ENCODE results near the gene CACNA2D1.

Gene CACNA2D1

DNA sequence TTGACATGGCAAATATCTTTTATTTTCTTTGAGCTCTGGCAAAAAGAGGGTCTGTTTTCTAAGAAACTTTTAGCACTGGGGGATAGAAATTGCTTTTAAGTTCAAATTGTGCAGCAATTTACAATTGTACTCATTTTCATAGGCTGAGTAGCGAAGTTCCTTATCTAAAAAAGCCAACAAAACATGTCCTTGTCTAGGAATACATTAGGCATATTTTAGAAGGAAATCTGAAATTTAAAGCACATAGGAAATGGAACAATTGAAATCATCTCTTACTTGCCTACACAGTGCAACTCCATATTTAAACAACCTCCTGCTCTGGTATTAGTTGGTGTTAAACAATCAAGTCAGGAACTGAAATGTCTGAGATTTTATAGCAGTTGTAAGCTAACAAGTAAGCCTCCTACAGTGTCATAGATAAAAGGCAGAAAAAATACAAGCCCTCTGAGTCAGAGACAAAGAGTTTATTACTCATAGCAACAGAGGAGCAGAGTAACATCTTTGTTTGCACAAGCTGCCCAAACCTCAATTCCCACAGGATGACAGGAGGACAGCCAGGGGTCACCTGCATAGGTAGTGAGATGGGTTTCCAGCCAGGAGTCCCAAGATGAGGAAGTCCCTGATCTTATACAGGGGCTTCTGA lies 393.6 kb downstream of the CACNA2D1 start:
- Histone ChIP-seq H3K4me1 (ENCODE audit: control insufficient read depth, insufficient read depth, low read length) (no peaks in the 10 kb centered on the region; the same call in 1 of the 2 replicates), H3K9me3 (ENCODE audit: control insufficient read depth, insufficient read depth, low read depth, low read length) (no peaks in the 10 kb centered on the region), H3K27me3 (ENCODE audit: control insufficient read depth, insufficient read depth, low read length) (no peaks in the 10 kb centered on the region), H3K4me3 (ENCODE audit: low read depth, low read length) (no peak overlapping the region), H3K27ac (ENCODE audit: low read depth, low read length) (no peak overlapping the region), H3K36me3 (ENCODE audit: control insufficient read depth, insufficient read depth, low read length) (no peaks in the 10 kb centered on the region), H3K9ac (ENCODE audit: low read length) (no peak overlapping the region)

DNA sequence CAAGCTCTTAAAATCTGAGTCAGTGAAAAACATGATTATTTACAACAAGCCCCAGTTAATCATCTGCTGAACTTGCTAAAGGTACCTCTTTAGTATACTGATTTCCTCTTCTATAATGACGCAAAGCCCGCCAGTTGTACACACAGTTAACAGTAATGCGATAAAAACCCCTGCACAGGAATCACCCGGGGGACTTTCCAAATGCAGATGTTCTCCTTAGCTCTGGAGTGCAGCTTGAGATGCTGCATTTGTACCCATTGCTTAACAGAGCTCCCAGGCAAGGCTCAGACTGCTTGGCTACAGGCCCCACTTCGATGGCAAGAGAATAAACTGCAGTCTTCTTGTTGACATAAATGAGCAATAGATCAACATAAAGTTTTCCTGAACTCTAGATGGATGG lies 394.1 kb downstream of the CACNA2D1 start:
- Histone ChIP-seq H3K27ac (ENCODE audit: low read depth, low read length) (no peak overlapping the region), H3K4me3 (ENCODE audit: low read depth, low read length) (no peak overlapping the region), H3K27me3 (ENCODE audit: control insufficient read depth, insufficient read depth, low read length) (no peaks in the 10 kb centered on the region), H3K9ac (ENCODE audit: low read length) (no peak overlapping the region), H3K4me1 (ENCODE audit: control insufficient read depth, insufficient read depth, low read length) (no peaks in the 10 kb centered on the region; the same call in 1 of the 2 replicates), H3K36me3 (ENCODE audit: control insufficient read depth, insufficient read depth, low read length) (no peaks in the 10 kb centered on the region), H3K9me3 (ENCODE audit: control insufficient read depth, insufficient read depth, low read depth, low read length) (no peaks in the 10 kb centered on the region)

DNA sequence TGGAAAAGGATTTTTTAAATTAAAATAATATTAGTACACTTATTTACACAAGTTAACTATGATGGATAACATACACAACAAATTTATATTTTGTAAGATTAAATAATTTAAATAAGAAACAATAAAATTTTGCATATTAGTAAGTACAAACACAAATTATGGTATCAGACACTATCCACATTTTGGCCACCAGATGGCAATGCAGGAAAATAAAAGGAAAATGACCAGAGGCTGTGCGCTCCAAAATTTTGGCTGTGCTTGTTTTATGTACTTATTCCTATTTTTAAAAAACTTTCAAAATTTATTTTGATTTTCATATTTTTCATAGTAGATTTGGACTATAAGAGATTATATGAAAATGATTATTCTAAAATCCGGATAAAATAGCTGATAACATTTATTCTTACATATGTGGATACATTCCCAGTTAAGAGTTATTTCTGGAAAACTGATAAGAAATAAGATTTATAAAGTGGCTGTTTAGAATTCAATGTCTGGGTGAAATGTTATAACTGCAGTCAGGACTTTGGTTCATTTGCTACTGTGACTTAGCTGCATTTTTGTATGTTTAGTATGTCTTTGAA lies 399.0 kb downstream of the CACNA2D1 start:
- Histone ChIP-seq H3K4me1 (ENCODE audit: control insufficient read depth, insufficient read depth, low read length) (peaks cover 6% of the 10 kb centered on the region; the same call in 1 of the 2 replicates), H3K9me3 (ENCODE audit: control insufficient read depth, insufficient read depth, low read depth, low read length) (no peaks in the 10 kb centered on the region), H3K27me3 (ENCODE audit: control insufficient read depth, insufficient read depth, low read length) (no peaks in the 10 kb centered on the region), H3K27ac (ENCODE audit: low read depth, low read length) (no peak overlapping the region), H3K4me3 (ENCODE audit: low read depth, low read length) (no peak overlapping the region), H3K9ac (ENCODE audit: low read length) (no peak overlapping the region), H3K36me3 (ENCODE audit: control insufficient read depth, insufficient read depth, low read length) (no peaks in the 10 kb centered on the region)

DNA sequence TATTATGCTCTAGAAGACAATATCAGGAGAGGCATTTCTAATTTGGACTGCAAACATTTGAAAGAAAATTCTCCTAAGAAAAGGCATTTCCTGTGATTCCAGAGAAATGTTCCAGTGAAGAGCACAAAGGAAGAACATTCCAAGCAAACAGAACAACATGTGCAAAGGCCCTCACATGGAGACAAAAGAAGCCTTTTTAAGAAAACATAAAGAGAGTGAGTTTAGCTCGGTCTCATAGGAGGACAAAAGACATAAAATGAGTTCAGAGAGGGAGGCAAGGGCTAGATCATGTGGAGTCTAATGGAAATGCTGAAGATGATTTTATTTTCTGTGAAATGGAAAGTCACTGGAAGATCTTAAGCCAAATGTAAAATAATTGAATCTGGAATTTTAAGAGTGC lies 404.0 kb downstream of the CACNA2D1 start:
- H3K36me3 ChIP-seq (ENCODE audit: control insufficient read depth, insufficient read depth, low read length) = no peaks in the 10 kb centered on the region
- H3K9me3 ChIP-seq (ENCODE audit: control insufficient read depth, insufficient read depth, low read depth, low read length) = no peaks in the 10 kb centered on the region
- H3K4me3 ChIP-seq (ENCODE audit: low read depth, low read length) = no peak overlapping the region
- H3K4me1 ChIP-seq (ENCODE audit: control insufficient read depth, insufficient read depth, low read length) = 0 out of 2 replicates have a peak, but pooled peaks cover 6% of the 10 kb centered on the region
- H3K27ac ChIP-seq (ENCODE audit: low read depth, low read length) = no peak overlapping the region
- no peak overlapping the region for H3K9ac ChIP-seq (ENCODE audit: low read length)
- H3K27me3 ChIP-seq (ENCODE audit: control insufficient read depth, insufficient read depth, low read length) = no peaks in the 10 kb centered on the region

- Histone ChIP-seq H3K9me3 (ENCODE audit: control insufficient read depth, insufficient read depth, low read depth, low read length) (no peaks in the 10 kb centered on the region), H3K36me3 (ENCODE audit: control insufficient read depth, insufficient read depth, low read length) (no peaks in the 10 kb centered on the region), H3K27me3 (ENCODE audit: control insufficient read depth, insufficient read depth, low read length) (no peaks in the 10 kb centered on the region), H3K4me3 (ENCODE audit: low read depth, low read length) (no peak overlapping the region), H3K27ac (ENCODE audit: low read depth, low read length) (no peak overlapping the region), H3K4me1 (ENCODE audit: control insufficient read depth, insufficient read depth, low read length) (0 out of 2 replicates have a peak, but pooled peaks cover 4% of the 10 kb centered on the region), H3K9ac (ENCODE audit: low read length) (no peak overlapping the region)
Measured at GRCh38 chr7:82036146-82036886, 407.3 kb downstream of the CACNA2D1 start.

GRCh38 chr7:82035456-82035855 lies 408.1 kb downstream of the CACNA2D1 start:
- Histone ChIP-seq H3K9me3 (ENCODE audit: control insufficient read depth, insufficient read depth, low read depth, low read length) (no peaks in the 10 kb centered on the region), H3K4me1 (ENCODE audit: control insufficient read depth, insufficient read depth, low read length) (no peaks in the 10 kb centered on the region), H3K27me3 (ENCODE audit: control insufficient read depth, insufficient read depth, low read length) (no peaks in the 10 kb centered on the region), H3K9ac (ENCODE audit: low read length) (no peak overlapping the region), H3K27ac (ENCODE audit: low read depth, low read length) (no peak overlapping the region), H3K36me3 (ENCODE audit: control insufficient read depth, insufficient read depth, low read length) (no peaks in the 10 kb centered on the region), H3K4me3 (ENCODE audit: low read depth, low read length) (no peak overlapping the region)

- H3K27ac ChIP-seq (ENCODE audit: low read depth, low read length) = no peak overlapping the region
- no peaks in the 10 kb centered on the region for H3K36me3 ChIP-seq (ENCODE audit: control insufficient read depth, insufficient read depth, low read length)
- no peaks in the 10 kb centered on the region for H3K27me3 ChIP-seq (ENCODE audit: control insufficient read depth, insufficient read depth, low read length)
- H3K9ac ChIP-seq (ENCODE audit: low read length) = no peak overlapping the region
- H3K4me1 ChIP-seq (ENCODE audit: control insufficient read depth, insufficient read depth, low read length) = no peaks in the 10 kb centered on the region
- no peaks in the 10 kb centered on the region for H3K9me3 ChIP-seq (ENCODE audit: control insufficient read depth, insufficient read depth, low read depth, low read length)
- H3K4me3 ChIP-seq (ENCODE audit: low read depth, low read length) = no peak overlapping the region
Measured at GRCh38 chr7:82032901-82033300, 410.7 kb downstream of the CACNA2D1 start.

GRCh38 chr7:82029236-82029913 lies 414.2 kb downstream of the CACNA2D1 start:
- no peak overlapping the region for H3K9ac ChIP-seq (ENCODE audit: low read length)
- no peaks in the 10 kb centered on the region for H3K9me3 ChIP-seq (ENCODE audit: control insufficient read depth, insufficient read depth, low read depth, low read length)
- no peaks in the 10 kb centered on the region for H3K4me1 ChIP-seq (ENCODE audit: control insufficient read depth, insufficient read depth, low read length)
- H3K27ac ChIP-seq (ENCODE audit: low read depth, low read length) = no peak overlapping the region
- H3K4me3 ChIP-seq (ENCODE audit: low read depth, low read length) = no peak overlapping the region
- no peaks in the 10 kb centered on the region for H3K36me3 ChIP-seq (ENCODE audit: control insufficient read depth, insufficient read depth, low read length)
- H3K27me3 ChIP-seq (ENCODE audit: control insufficient read depth, insufficient read depth, low read length) = no peaks in the 10 kb centered on the region

DNA sequence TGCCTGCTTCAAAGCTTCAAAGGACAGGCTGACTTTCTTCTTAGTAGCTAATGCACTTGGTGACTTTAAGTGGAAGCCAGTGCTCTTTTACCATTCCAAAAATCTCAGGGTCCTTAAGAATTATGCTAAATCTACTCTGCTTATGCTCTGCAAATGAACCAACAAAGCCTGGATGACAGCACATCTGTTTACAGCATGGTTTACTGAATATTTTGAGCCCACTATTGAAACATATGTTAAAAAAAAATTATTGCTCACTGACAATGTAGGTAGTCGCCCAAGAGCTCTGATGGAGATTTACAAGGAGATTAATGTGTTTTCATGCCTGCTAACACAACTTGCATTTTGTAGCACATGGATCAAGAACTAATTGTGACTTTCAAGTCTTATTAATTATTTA lies 415.5 kb downstream of the CACNA2D1 start:
- Histone ChIP-seq H3K27ac (ENCODE audit: low read depth, low read length) (no peak overlapping the region), H3K9ac (ENCODE audit: low read length) (no peak overlapping the region), H3K36me3 (ENCODE audit: control insufficient read depth, insufficient read depth, low read length) (no peaks in the 10 kb centered on the region), H3K9me3 (ENCODE audit: control insufficient read depth, insufficient read depth, low read depth, low read length) (no peaks in the 10 kb centered on the region), H3K4me1 (ENCODE audit: control insufficient read depth, insufficient read depth, low read length) (no peaks in the 10 kb centered on the region), H3K4me3 (ENCODE audit: low read depth, low read length) (no peak overlapping the region), H3K27me3 (ENCODE audit: control insufficient read depth, insufficient read depth, low read length) (no peaks in the 10 kb centered on the region)

GRCh38 chr7:82021713-82022112 lies 421.9 kb downstream of the CACNA2D1 start:
- Histone ChIP-seq H3K4me1 (ENCODE audit: control insufficient read depth, insufficient read depth, low read length) (no peaks in the 10 kb centered on the region), H3K4me3 (ENCODE audit: low read depth, low read length) (no peak overlapping the region), H3K36me3 (ENCODE audit: control insufficient read depth, insufficient read depth, low read length) (no peaks in the 10 kb centered on the region), H3K9me3 (ENCODE audit: control insufficient read depth, insufficient read depth, low read depth, low read length) (no peaks in the 10 kb centered on the region), H3K27ac (ENCODE audit: low read depth, low read length) (no peak overlapping the region), H3K27me3 (ENCODE audit: control insufficient read depth, insufficient read depth, low read length) (no peaks in the 10 kb centered on the region), H3K9ac (ENCODE audit: low read length) (no peak overlapping the region)

- H3K4me3 ChIP-seq (ENCODE audit: low read depth, low read length) = no peak overlapping the region
- H3K4me1 ChIP-seq (ENCODE audit: control insufficient read depth, insufficient read depth, low read length) = no peaks in the 10 kb centered on the region
- H3K27me3 ChIP-seq (ENCODE audit: control insufficient read depth, insufficient read depth, low read length) = no peaks in the 10 kb centered on the region
- H3K27ac ChIP-seq (ENCODE audit: low read depth, low read length) = no peak overlapping the region
- H3K9me3 ChIP-seq (ENCODE audit: control insufficient read depth, insufficient read depth, low read depth, low read length) = no peaks in the 10 kb centered on the region
- no peak overlapping the region for H3K9ac ChIP-seq (ENCODE audit: low read length)
- H3K36me3 ChIP-seq (ENCODE audit: control insufficient read depth, insufficient read depth, low read length) = no peaks in the 10 kb centered on the region
Measured at GRCh38 chr7:82021036-82021435, 422.5 kb downstream of the CACNA2D1 start.

All from HUES6 (cell line).